Measurements from ENCODE around the gene PPP1R14B.

DNA sequence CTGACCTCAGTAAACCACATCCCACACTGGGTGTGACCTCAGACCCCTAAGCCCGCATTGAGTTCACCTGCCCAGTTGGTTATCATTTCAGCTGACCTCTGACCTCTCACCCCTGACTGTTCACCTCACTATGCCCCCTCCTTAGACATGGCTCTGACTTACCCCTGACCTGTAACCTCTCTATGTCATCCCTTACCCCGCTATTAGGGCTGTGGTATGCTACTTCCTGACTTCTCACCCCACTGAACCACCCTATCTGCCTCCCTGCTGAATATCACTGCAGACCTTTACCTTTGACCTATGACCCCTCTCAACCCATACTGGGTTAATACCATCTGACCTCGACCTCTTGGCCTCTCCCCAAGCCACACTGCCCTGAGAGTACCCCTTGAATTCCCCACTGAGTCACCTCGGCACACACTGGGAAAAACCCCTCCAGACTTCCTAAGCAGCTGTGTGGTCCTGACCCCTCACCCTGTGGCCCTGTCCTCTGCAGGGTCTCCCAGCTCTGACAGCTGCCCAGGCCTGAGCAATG is 12.9 kb upstream of the PPP1R14B start:
- no peak for TF ChIP-seq EZH2 (IDR thresholded peaks at IDR 0.05; ENCODE audit: insufficient read depth, poor library complexity, severe bottlenecking)
- no peak for TF ChIP-seq EZH2phosphoT487 (IDR thresholded peaks at IDR 0.05; ENCODE audit: insufficient read depth, low read depth)

All from GM23248 (cell line).